NCI-H2196 (cell line): ENCODE measurements around the gene IFI27.
"Not testable (repeated sequence)": the region's sequence is repeated elsewhere in the genome, so short reads cannot be mapped to it uniquely, and the experiment has no call there.

ENCODE experiments used
- DNase-seq: peaks from one replicate; lab custom pipeline; 2025; ENCODE audit not compliant: unreplicated experiment; lab: John Stamatoyannopoulos, UW

Gene IFI27

GRCh38 chr14:94110552-94111181 is at the start of gene IFI27:
Gene IFI27, plus strand, starts transcription at chr14:94110736.
- DNase-seq: peak; percentile 0

- DNase-seq: no peak
Measured at GRCh38 chr14:94062344-94062940, 48.1 kb upstream of the IFI27 start.

- no peak for DNase-seq
Measured at GRCh38 chr14:94066089-94066676, 44.4 kb upstream of the IFI27 start.

- DNase-seq: not testable (repeated sequence)
Measured at GRCh38 chr14:94072076-94072475, 38.5 kb upstream of the IFI27 start.

- no peak for DNase-seq
Measured at GRCh38 chr14:94074534-94074933, 36.0 kb upstream of the IFI27 start.

- no peak for DNase-seq
Measured at GRCh38 chr14:94075008-94075407, 35.5 kb upstream of the IFI27 start.

GRCh38 chr14:94077111-94077821 is 33.3 kb upstream of the IFI27 start:
- no peak for DNase-seq

- DNase-seq: no peak
Measured at GRCh38 chr14:94077823-94078222, 32.7 kb upstream of the IFI27 start.

- peak; percentile 5 for DNase-seq
Measured at GRCh38 chr14:94079891-94080620, 30.5 kb upstream of the IFI27 start.

GRCh38 chr14:94080621-94081385 is 29.7 kb upstream of the IFI27 start, which contains the start of the genes DDX24 and IFI27L1:
Gene DDX24, minus strand, starts transcription at chr14:94081202. Its CDS starts 1,460 bp downstream, at chr14:94079742.
Gene IFI27L1, plus strand, starts transcription at chr14:94081310. Its CDS starts 15,628 bp downstream, at chr14:94096938.
- DNase-seq: peak; percentile 82

GRCh38 chr14:94081386-94081820 is 29.1 kb upstream of the IFI27 start:
- DNase-seq: no peak

- DNase-seq: no peak
Measured at GRCh38 chr14:94087891-94088290, 22.6 kb upstream of the IFI27 start.

GRCh38 chr14:94088516-94088915 is 22.0 kb upstream of the IFI27 start:
- DNase-seq: no peak

GRCh38 chr14:94089479-94089878 is 21.1 kb upstream of the IFI27 start:
- DNase-seq: no peak

GRCh38 chr14:94093418-94093817 is 17.1 kb upstream of the IFI27 start:
- DNase-seq: no peak

- no peak for DNase-seq
Measured at GRCh38 chr14:94097091-94097490, 13.4 kb upstream of the IFI27 start.

- no peak for DNase-seq
Measured at GRCh38 chr14:94098326-94098992, 12.1 kb upstream of the IFI27 start.

GRCh38 chr14:94099006-94099405 is 11.5 kb upstream of the IFI27 start:
- DNase-seq: no peak

- no peak for DNase-seq
Measured at GRCh38 chr14:94100847-94101246, 9.7 kb upstream of the IFI27 start.

- DNase-seq: no peak
Measured at GRCh38 chr14:94101748-94102147, 8.8 kb upstream of the IFI27 start.
